HepG2 (cell line): Measurements from ENCODE around the gene AMD1. TPM values are rescaled to one million over a fixed set of nuclear protein-coding genes. Genes with fewer than 3 reads are reported as not detected.
"Not testable (repeated sequence)": the region's sequence is repeated elsewhere in the genome, so short reads cannot be mapped to it uniquely, and the experiment has no call there.

Experiments
- ATAC-seq: fragments of 200-7000 bp; cut with Tn5 transposase; 3 replicates; pipeline ENCODE4 v1.9.1; 2020; ENCODE audit warnings: mild to moderate bottlenecking, moderate library complexity
- BruUV-seq: library from RNA; stranded (reverse); fragments of 400-500 nt; replicated peaks from 2 replicates; lab custom pipeline; 2021; lab: Mats Ljungman, UMichigan
- CTCF ChIA-PET: fragments of 300-600 bp; formaldehyde crosslinking; extraction: SDS; loops from one replicate; lab custom pipeline; 2021; ENCODE audit warnings: low total read pairs, inconsistent platforms, low intra/inter-chr PET ratio; lab: Yijun Ruan, JAX
- POLR2A ChIA-PET: fragments of 350-600 bp; sonication (Branson Sonifier 250); formaldehyde crosslinking; loops from one replicate; lab custom pipeline; 2020; ENCODE audit warnings: antibody characterized with exemption, inconsistent platforms; lab: Yijun Ruan, JAX
- DNase-seq: peaks from one replicate; pipeline ENCODE4 v3.0.0-alpha.2; 2015; ENCODE audit warnings: low spot score
- FAIRE-seq: peaks from 3 replicates; lab custom pipeline; 2011; peaks lifted over from hg19 to GRCh38; lab: Jason Lieb, UNC
- H2AFZ ChIP-seq: one replicate; pipeline ENCODE4 v1.6.1; 2011; ENCODE audit warnings: low read length, inconsistent platforms
- H3K27ac ChIP-seq: fragments of 300-600 bp; 3 replicates; pipeline ENCODE4 v1.8.0; 2011; ENCODE audit warnings: mixed run types, mild to moderate bottlenecking, mixed read lengths, low read length, inconsistent platforms; ENCODE audit not compliant: insufficient read depth; ENCODE audit errors: extremely low read length
- H3K27me3 ChIP-seq, 2 experiments: fragments of 200-600 bp in 1 of 2; 2 replicates in 1 of 2; 3 replicates in 1 of 2; pipeline versions ENCODE4 v1.6.0 to v1.8.0; 2011; ENCODE audit warnings: low read length in 2 of 2, mild to moderate bottlenecking in 2 of 2, moderate library complexity in 2 of 2, inconsistent platforms in 1 of 2; ENCODE audit not compliant: insufficient read depth in 2 of 2, control insufficient read depth in 1 of 2
- H3K36me3 ChIP-seq, 2 experiments: fragments of 200-600 bp in 1 of 2; replicated peaks in 1 of 2; 2 replicates in 1 of 2; 3 replicates in 1 of 2; pipeline versions ENCODE4 v1.5.1 to v1.8.0; 2011; ENCODE audit warnings: low read length in 2 of 2, inconsistent platforms in 1 of 2; ENCODE audit not compliant: insufficient read depth in 2 of 2, control insufficient read depth in 1 of 2
- H3K4me1 ChIP-seq: 2 replicates; pipeline ENCODE4 v1.5.1; 2012; ENCODE audit warnings: low read length, inconsistent platforms; ENCODE audit not compliant: insufficient read depth
- H3K4me2 ChIP-seq: 2 replicates; pipeline ENCODE4 v1.6.0; 2011; ENCODE audit warnings: low read depth, low read length, inconsistent platforms
- H3K4me3 ChIP-seq, 3 experiments: fragments of 200-600 bp in 1 of 3; sonication (generic), shearing (Covaris generic) in 1 of 3; replicated peaks in 1 of 3; 2 replicates each; pipeline ENCODE4 v1.5.1; 2011 to 2016; ENCODE audit warnings: low read length in 3 of 3, inconsistent platforms in 2 of 3, low read depth in 2 of 3, mild to moderate bottlenecking in 2 of 3, control low read depth in 1 of 3, mixed read lengths in 1 of 3; ENCODE audit not compliant: insufficient read depth in 1 of 3
- H3K79me2 ChIP-seq: one replicate; pipeline ENCODE4 v1.6.1; 2011; ENCODE audit warnings: low read length, inconsistent platforms; ENCODE audit not compliant: insufficient read depth
- H3K9ac ChIP-seq: 2 replicates; pipeline ENCODE4 v1.6.0; 2011; ENCODE audit warnings: mild to moderate bottlenecking, low read depth, low read length, inconsistent platforms; ENCODE audit not compliant: insufficient read depth
- H3K9me3 ChIP-seq: 2 replicates; pipeline ENCODE4 v1.5.1; 2012; ENCODE audit warnings: mild to moderate bottlenecking, low read length
- H4K20me1 ChIP-seq: 2 replicates; pipeline ENCODE4 v1.6.0; 2011; ENCODE audit warnings: inconsistent platforms, mild to moderate bottlenecking, low read length, moderate library complexity; ENCODE audit not compliant: insufficient read depth
- CBX5 ChIP-seq: sonication (generic); formaldehyde crosslinking; IDR thresholded peaks from 2 replicates; pipeline ENCODE4 v1.4.0; 2020; ENCODE audit warnings: missing genetic modification reagents, borderline replicate concordance
- CEBPG ChIP-seq: IDR thresholded peaks from 2 replicates; pipeline ENCODE4 v1.6.1; 2016
- PRDM4 ChIP-seq: sonication (generic); formaldehyde crosslinking; IDR thresholded peaks from 2 replicates; pipeline ENCODE4 v1.9.0; 2021; ENCODE audit warnings: missing genetic modification reagents, borderline replicate concordance
- REST ChIP-seq, 2 experiments: IDR thresholded peaks; 2 replicates each; pipeline ENCODE4 v1.6.1; 2011 to 2012; ENCODE audit warnings: low read length in 2 of 2, borderline replicate concordance in 1 of 2, low read depth in 1 of 2, mild to moderate bottlenecking in 1 of 2, moderate library complexity in 1 of 2
- ZMYM3 ChIP-seq: sonication (generic); formaldehyde crosslinking; IDR thresholded peaks from 2 replicates; pipeline ENCODE4 v1.5.1; 2020; ENCODE audit warnings: mild to moderate bottlenecking, missing genetic modification reagents
- ZNF121 ChIP-seq: sonication (generic); formaldehyde crosslinking; IDR thresholded peaks from 2 replicates; pipeline ENCODE4 v1.5.0; 2020; ENCODE audit warnings: mild to moderate bottlenecking, missing genetic modification reagents
- ZNF546 ChIP-seq: sonication (generic); formaldehyde crosslinking; conservative IDR thresholded peaks from 2 replicates; pipeline ENCODE4 v1.8.1; 2023; ENCODE audit warnings: mild to moderate bottlenecking, missing genetic modification reagents
- ZNF770 ChIP-seq: sonication (generic); formaldehyde crosslinking; IDR thresholded peaks from 2 replicates; pipeline ENCODE4 v1.5.0; 2020; ENCODE audit warnings: mild to moderate bottlenecking, missing genetic modification reagents
- WGBS: methylation state at CpG from one replicate; pipeline ENCODE4 v1.1.6; 2017; ENCODE audit warnings: low lambda C conversion rate; 5-methylcytosine and 5-hydroxymethylcytosine counted together
- in situ Hi-C: cut with HindIII; loops from 2 replicates; pipeline ENCODE4 v1.10.0; 2017; ENCODE audit warnings: low pct_unique_long_range_greater_than_20kb; ENCODE audit not compliant: extremely low pct_ligation_motif_present
- intact Hi-C: fragments of 100-400 bp; cut with micrococcal nuclease; formaldehyde crosslinking; loops from one replicate; pipeline ENCODE4 v1.10.0; 2022; ENCODE audit not compliant: unreplicated experiment
- polyA plus RNA-seq, 8 experiments: library from polyadenylated mRNA; depleted of rRNA in 3 of 8; stranded (reverse) in 7 of 8; unstranded in 1 of 8; fragments of >200 nt; fragmentation: Illumina TruSeq in 4 of 8; extraction: Trizol in 4 of 8; gene quantifications; 2 replicates each; pipeline versions ENCODE4 v1.2.1 to v1.2.3, GENCODE V29; 2011 to 2016; ENCODE audit warnings: low read depth in 4 of 8, missing spikeins in 1 of 8, mixed read lengths in 1 of 8; ENCODE audit not compliant: insufficient read depth in 1 of 8
- total RNA-seq, 5 experiments: library from RNA; depleted of rRNA; stranded (reverse); fragments of >200 nt; fragmentation: Illumina TruSeq; extraction: Trizol; gene quantifications; 2 replicates each; pipeline ENCODE4 v1.2.3, GENCODE V29; 2016; ENCODE audit warnings: low read depth in 1 of 5
- TF ChIP-seq, protein P1 (sequence below): sonication (generic); formaldehyde crosslinking; IDR thresholded peaks from 2 replicates; pipeline ENCODE4 v1.4.0; 2020; ENCODE audit warnings: missing genetic modification reagents

AMD1 gene
- total and polyA plus RNA-seq, 2 of the 13 experiments (the other 11 are each of a cell fraction or from before 2014, with no cell fraction given) = 108 to 123 TPM

GRCh38 chr6:110833831-110834230 is 40.8 kb upstream of the AMD1 start (continued):
- TF ChIP-seq PRDM4 = no peak
- TF ChIP-seq REST (IDR thresholded peaks at IDR 0.05; ENCODE audit: borderline replicate concordance in 1 of 2, low read depth in 1 of 2, low read length in 2 of 2) = no peak
- no peak for TF ChIP-seq CBX5 (CRISPR knock-in tag)
- no peak for TF ChIP-seq ZNF546 (CRISPR knock-in tag)

DNA sequence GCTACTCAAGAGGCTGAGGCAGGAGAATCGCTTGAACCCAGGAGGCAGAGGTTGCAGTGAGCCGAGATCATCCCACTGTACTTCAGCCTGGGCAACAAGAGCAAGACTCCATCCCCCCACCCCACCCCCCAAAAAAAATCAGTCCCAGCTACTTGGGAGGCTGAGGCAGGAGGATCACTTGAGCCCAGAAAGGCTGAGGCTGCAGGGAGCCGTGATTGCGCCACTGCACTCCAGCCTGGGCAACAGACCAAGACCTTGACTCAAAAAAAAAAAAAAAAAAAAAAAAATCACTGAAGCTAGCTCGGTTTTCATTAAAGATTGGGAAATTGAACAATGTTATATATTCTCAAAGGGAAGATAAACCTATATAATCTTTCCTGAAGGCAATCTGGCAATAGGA is 38.8 kb upstream of the AMD1 start:
- peak; percentile 97 for TF ChIP-seq ZNF770 (CRISPR knock-in tag)
- TF ChIP-seq CEBPG (CRISPR knock-in tag) = peak; percentile 21; the same call in 1 of the 2 replicates
- TF ChIP-seq ZNF121 (CRISPR knock-in tag) = 0 out of 2 replicates have a peak, but pooled peaks have one; percentile 39
- peak; percentile 66; the same call in 1 of the 2 replicates for TF ChIP-seq ZMYM3 (CRISPR knock-in tag)
- TF ChIP-seq, protein P1, sequence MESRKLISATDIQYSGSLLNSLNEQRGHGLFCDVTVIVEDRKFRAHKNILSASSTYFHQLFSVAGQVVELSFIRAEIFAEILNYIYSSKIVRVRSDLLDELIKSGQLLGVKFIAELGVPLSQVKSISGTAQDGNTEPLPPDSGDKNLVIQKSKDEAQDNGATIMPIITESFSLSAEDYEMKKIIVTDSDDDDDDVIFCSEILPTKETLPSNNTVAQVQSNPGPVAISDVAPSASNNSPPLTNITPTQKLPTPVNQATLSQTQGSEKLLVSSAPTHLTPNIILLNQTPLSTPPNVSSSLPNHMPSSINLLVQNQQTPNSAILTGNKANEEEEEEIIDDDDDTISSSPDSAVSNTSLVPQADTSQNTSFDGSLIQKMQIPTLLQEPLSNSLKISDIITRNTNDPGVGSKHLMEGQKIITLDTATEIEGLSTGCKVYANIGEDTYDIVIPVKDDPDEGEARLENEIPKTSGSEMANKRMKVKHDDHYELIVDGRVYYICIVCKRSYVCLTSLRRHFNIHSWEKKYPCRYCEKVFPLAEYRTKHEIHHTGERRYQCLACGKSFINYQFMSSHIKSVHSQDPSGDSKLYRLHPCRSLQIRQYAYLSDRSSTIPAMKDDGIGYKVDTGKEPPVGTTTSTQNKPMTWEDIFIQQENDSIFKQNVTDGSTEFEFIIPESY = peak; percentile 47; the same call in 1 of the 2 replicates
- TF ChIP-seq, all 625 proteins: peak for 5; not testable (repeated sequence) for 620
- H3K4me2 ChIP-seq, H3K79me2 ChIP-seq, DNase-seq, CTCF ChIA-PET, ATAC-seq, H3K4me1 ChIP-seq, H3K27ac ChIP-seq, H4K20me1 ChIP-seq, H2AFZ ChIP-seq, in situ Hi-C loops, intact Hi-C loops, H3K9ac ChIP-seq, BruUV-seq, H3K4me3 ChIP-seq, H3K9me3 ChIP-seq, POLR2A ChIA-PET, H3K27me3 ChIP-seq, H3K36me3 ChIP-seq, FAIRE-seq: not testable (repeated sequence)
- 69% methylated on average over 5 of the region's 5 CpGs for WGBS
